IMR-90 (cell line): ENCODE results near the gene FSD1. TPM values are rescaled to one million over a fixed set of nuclear protein-coding genes. Genes with fewer than 3 reads are reported as not detected.

ENCODE experiments used
- ATAC-seq: fragments of 200-7000 bp; cut with Tn5 transposase; 2 replicates; pipeline ENCODE4 v1.9.1; 2020; ENCODE audit warnings: low read depth, mild to moderate bottlenecking, moderate library complexity
- BruUV-seq: library from RNA; stranded (reverse); fragments of 400-500 nt; replicated peaks from 2 replicates; lab custom pipeline; 2021; lab: Mats Ljungman, UMichigan
- CTCF ChIA-PET: fragments of 300-600 bp; formaldehyde crosslinking; extraction: SDS; loops from one replicate; lab custom pipeline; 2021; ENCODE audit warnings: antibody characterized with exemption; lab: Yijun Ruan, JAX
- POLR2A ChIA-PET: fragments of 300-600 bp; sonication (Branson Sonifier 250); formaldehyde crosslinking; loops from one replicate; lab custom pipeline; 2022; ENCODE audit warnings: antibody characterized with exemption; ENCODE audit not compliant: unreplicated experiment; lab: Charles Lee
- DNase-seq: peaks from one replicate; pipeline ENCODE4 v3.0.0; 2013
- H2AFZ ChIP-seq: replicated peaks from 2 replicates; pipeline ENCODE3; 2013; ENCODE audit warnings: low read length, mild to moderate bottlenecking; ENCODE audit not compliant: poor library complexity
- H2AK5ac ChIP-seq: 2 replicates; pipeline ENCODE4 v1.6.1; 2013; ENCODE audit warnings: low read depth, low read length, inconsistent platforms
- H2AK9ac ChIP-seq: replicated peaks from 2 replicates; pipeline ENCODE3; 2013; ENCODE audit warnings: mild to moderate bottlenecking, low read depth, low read length, moderate library complexity; ENCODE audit not compliant: poor library complexity
- H2BK120ac ChIP-seq: 2 replicates; pipeline ENCODE4 v1.6.1; 2013; ENCODE audit warnings: low read depth, low read length, inconsistent platforms
- H2BK15ac ChIP-seq: 3 replicates; pipeline ENCODE4 v1.6.1; 2013; ENCODE audit warnings: low read depth, low read length, inconsistent platforms
- H2BK20ac ChIP-seq: 2 replicates; pipeline ENCODE4 v1.6.1; 2013; ENCODE audit warnings: low read depth, mild to moderate bottlenecking, inconsistent platforms, low read length, moderate library complexity
- H2BK5ac ChIP-seq: 2 replicates; pipeline ENCODE4 v1.6.1; 2013; ENCODE audit warnings: mild to moderate bottlenecking, low read depth, low read length, inconsistent platforms; ENCODE audit not compliant: poor library complexity, severe bottlenecking
- H3K14ac ChIP-seq: replicated peaks from 2 replicates; pipeline ENCODE4 v1.6.1; 2013; ENCODE audit warnings: low read depth, low read length, inconsistent platforms
- H3K18ac ChIP-seq: 2 replicates; pipeline ENCODE4 v1.6.1; 2013; ENCODE audit warnings: low read depth, low read length, control low read depth
- H3K23ac ChIP-seq: 2 replicates; pipeline ENCODE4 v1.6.1; 2013; ENCODE audit warnings: low read depth, low read length, inconsistent platforms
- H3K27ac ChIP-seq: 2 replicates; pipeline ENCODE4 v1.5.1; 2013; ENCODE audit warnings: mild to moderate bottlenecking, control low read depth, low read length; ENCODE audit not compliant: insufficient read depth
- H3K27me3 ChIP-seq: 2 replicates; pipeline ENCODE4 v1.6.1; 2013; ENCODE audit warnings: low read length; ENCODE audit not compliant: control insufficient read depth, insufficient read depth
- H3K36me3 ChIP-seq: 2 replicates; pipeline ENCODE4 v1.6.1; 2013; ENCODE audit warnings: low read length, mixed read lengths; ENCODE audit not compliant: control insufficient read depth, insufficient read depth
- H3K4ac ChIP-seq: 2 replicates; pipeline ENCODE4 v1.6.1; 2013; ENCODE audit warnings: low read depth, low read length, inconsistent platforms
- H3K4me1 ChIP-seq: 2 replicates; pipeline ENCODE4 v1.6.1; 2013; ENCODE audit warnings: low read length, mixed read lengths; ENCODE audit not compliant: control insufficient read depth, insufficient read depth
- H3K4me2 ChIP-seq: 2 replicates; pipeline ENCODE4 v1.6.1; 2013; ENCODE audit warnings: low read depth, mild to moderate bottlenecking, control low read depth, low read length, moderate library complexity
- H3K4me3 ChIP-seq: 2 replicates; pipeline ENCODE4 v1.5.1; 2013; ENCODE audit warnings: low read depth, mild to moderate bottlenecking, control low read depth, low read length, moderate library complexity; ENCODE audit not compliant: insufficient read depth
- H3K56ac ChIP-seq: 2 replicates; pipeline ENCODE4 v1.6.1; 2013; ENCODE audit warnings: low read length, inconsistent platforms; ENCODE audit not compliant: insufficient read depth; ENCODE audit errors: extremely low read depth
- H3K79me1 ChIP-seq, 2 experiments: 2 replicates each; pipeline ENCODE4 v1.6.1; 2013; ENCODE audit warnings: low read length in 2 of 2, inconsistent platforms in 1 of 2, low read depth in 1 of 2
- H3K9ac ChIP-seq: 2 replicates; pipeline ENCODE4 v1.6.1; 2013; ENCODE audit warnings: low read depth, low read length, control low read depth
- H3K9me1 ChIP-seq: 2 replicates; pipeline ENCODE4 v1.6.1; 2013; ENCODE audit warnings: low read length, inconsistent platforms; ENCODE audit not compliant: insufficient read depth
- H3K9me3 ChIP-seq: 2 replicates; pipeline ENCODE4 v1.6.1; 2013; ENCODE audit warnings: low read length; ENCODE audit not compliant: control insufficient read depth, insufficient read depth
- H4K20me1 ChIP-seq: 2 replicates; pipeline ENCODE4 v1.6.1; 2013; ENCODE audit warnings: low read length, inconsistent platforms; ENCODE audit not compliant: insufficient read depth
- H4K5ac ChIP-seq: 2 replicates; pipeline ENCODE4 v1.6.1; 2013; ENCODE audit warnings: mild to moderate bottlenecking, low read depth, low read length, control low read depth
- H4K8ac ChIP-seq, 2 experiments: 2 replicates each; pipeline ENCODE4 v1.6.1; 2013; ENCODE audit warnings: low read depth in 2 of 2, low read length in 2 of 2, control low read depth in 1 of 2, inconsistent platforms in 1 of 2
- H4K91ac ChIP-seq: 2 replicates; pipeline ENCODE4 v1.6.1; 2013; ENCODE audit warnings: low read depth, low read length, inconsistent platforms; ENCODE audit not compliant: insufficient read depth
- BHLHE40 ChIP-seq: fragments of 150-350 bp; IDR thresholded peaks from 2 replicates; pipeline ENCODE4 v1.6.1; 2016; ENCODE audit warnings: mild to moderate bottlenecking, low read depth, low read length
- CEBPB ChIP-seq: IDR thresholded peaks from 2 replicates; pipeline ENCODE4 v1.6.1; 2012; ENCODE audit warnings: low read depth, low read length, improper control_type of control experiment
- CHD1 ChIP-seq: IDR thresholded peaks from 2 replicates; pipeline ENCODE4 v1.6.1; 2012; ENCODE audit warnings: low read depth, low read length, improper control_type of control experiment
- FOS ChIP-seq: fragments of 150-350 bp; IDR thresholded peaks from 2 replicates; pipeline ENCODE4 v1.6.1; 2016; ENCODE audit warnings: low read depth, low read length
- MAFK ChIP-seq: IDR thresholded peaks from 2 replicates; pipeline ENCODE4 v1.6.1; 2012; ENCODE audit warnings: low read depth, low read length, improper control_type of control experiment
- MAZ ChIP-seq: IDR thresholded peaks from 2 replicates; pipeline ENCODE4 v1.6.1; 2012; ENCODE audit warnings: low read depth, mild to moderate bottlenecking, low read length, improper control_type of control experiment, moderate library complexity, borderline replicate concordance
- MXI1 ChIP-seq: IDR thresholded peaks from 2 replicates; pipeline ENCODE4 v1.6.1; 2012; ENCODE audit warnings: low read depth, mild to moderate bottlenecking, low read length, moderate library complexity, borderline replicate concordance
- NFE2L2 ChIP-seq: fragments of 150-350 bp; IDR thresholded peaks from 2 replicates; pipeline ENCODE4 v1.6.1; 2016; ENCODE audit warnings: low read depth, mild to moderate bottlenecking, low read length
- POLR2A ChIP-seq: IDR thresholded peaks from 2 replicates; pipeline ENCODE4 v1.6.1; 2012; ENCODE audit warnings: mild to moderate bottlenecking, low read depth, low read length
- RAD21 ChIP-seq: IDR thresholded peaks from 2 replicates; pipeline ENCODE4 v1.6.1; 2012; ENCODE audit warnings: low read length, improper control_type of control experiment
- RCOR1 ChIP-seq: IDR thresholded peaks from 2 replicates; pipeline ENCODE4 v1.6.1; 2012; ENCODE audit warnings: mild to moderate bottlenecking, low read length, improper control_type of control experiment; ENCODE audit not compliant: insufficient replicate concordance
- RFX5 ChIP-seq: IDR thresholded peaks from 2 replicates; pipeline ENCODE4 v1.8.0; 2012; ENCODE audit warnings: low read depth, mild to moderate bottlenecking, low read length, moderate library complexity
- SMC3 ChIP-seq: fragments of 150-350 bp; IDR thresholded peaks from 2 replicates; pipeline ENCODE4 v1.6.1; 2016; ENCODE audit warnings: low read depth, mild to moderate bottlenecking, antibody characterized with exemption, low read length, moderate library complexity
- WGBS, 2 experiments: methylation state at CpG; one replicate each; pipeline versions ENCODE4 v1.1.5 to v1.1.7; 2013; ENCODE audit warnings: missing lambda C conversion rate in 2 of 2; ENCODE audit not compliant: insufficient read length in 1 of 2; ENCODE audit errors: extremely low coverage in 2 of 2; 5-methylcytosine and 5-hydroxymethylcytosine counted together
- dilution Hi-C: fragments of 300-500 bp; cut with HindIII; formaldehyde crosslinking; loops from one replicate; pipeline ENCODE4 v1.14.3; 2018; ENCODE audit warnings: low sequenced_read_pairs; ENCODE audit not compliant: unreplicated experiment
- in situ Hi-C: fragments of 300-500 bp; cut with MboI; formaldehyde crosslinking; loops from 3 replicates; pipeline ENCODE4 v1.14.3; 2019; ENCODE audit warnings: low sequenced_read_pairs, inconsistent platforms, mixed read lengths
- intact Hi-C: fragments of 100-400 bp; cut with micrococcal nuclease; formaldehyde crosslinking; loops from 2 replicates; pipeline ENCODE4 v1.10.0; 2022
- polyA plus RNA-seq, 3 experiments: library from polyadenylated mRNA; depleted of rRNA; stranded (reverse); fragments of >200 nt; gene quantifications; 2 replicates each; pipeline ENCODE4 v1.2.3, GENCODE V29; 2012; ENCODE audit warnings: low replicate concordance in 1 of 3
- total RNA-seq: library from RNA; depleted of rRNA; stranded (reverse); fragments of >200 nt; gene quantifications from 2 replicates; pipeline ENCODE4 v1.2.3, GENCODE V29; 2012
- TF ChIP-seq, protein P1 (sequence below): fragments of 150-350 bp; IDR thresholded peaks from 2 replicates; pipeline ENCODE4 v1.6.1; 2016; ENCODE audit warnings: low read depth, mild to moderate bottlenecking, low read length, moderate library complexity, borderline replicate concordance
- TF ChIP-seq, protein P2 (sequence below): fragments of 150-350 bp; IDR thresholded peaks from 2 replicates; pipeline ENCODE4 v1.6.1; 2017; ENCODE audit warnings: mild to moderate bottlenecking, antibody characterized with exemption, low read length, low read depth
- TF ChIP-seq, protein P3 (sequence below): conservative IDR thresholded peaks from 2 replicates; pipeline ENCODE4 v1.5.1; 2012; ENCODE audit warnings: mild to moderate bottlenecking, low read depth, low read length, improper control_type of control experiment

The FSD1 gene
- total and polyA plus RNA-seq, 2 of the 4 experiments (the other 2 are of a cell fraction): 17.4 to 24.4 TPM

DNA sequence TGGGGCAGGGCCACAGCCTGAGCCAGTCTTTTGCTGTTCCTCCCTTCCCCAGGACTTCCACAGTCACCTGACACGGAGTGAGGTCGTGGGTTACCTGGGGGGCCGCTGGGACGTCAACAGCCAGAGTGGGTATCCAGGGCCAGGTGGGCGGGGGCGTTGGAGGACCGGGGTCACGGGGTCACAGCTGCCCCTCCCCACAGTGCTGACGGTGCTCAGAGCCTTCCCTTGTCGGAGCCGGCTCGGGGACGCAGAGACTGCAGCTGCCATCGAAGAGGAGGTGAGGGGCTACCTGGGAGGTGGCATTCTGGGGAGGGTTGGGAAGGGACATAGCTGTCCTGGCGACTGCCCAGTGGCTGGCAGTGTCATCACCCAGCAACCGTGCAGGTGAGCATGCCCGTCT lies 50.5 kb downstream of the FSD1 start:
- Histone ChIP-seq H2AK9ac (no peak overlapping the region), H4K91ac (no peak overlapping the region), H3K4me2 (no peak overlapping the region), H3K56ac (no peak overlapping the region), H3K27me3 (no peaks in the 10 kb centered on the region), H2BK5ac (no peak overlapping the region), H3K14ac (no peak overlapping the region), H3K9ac (no peak overlapping the region), H3K4me3 (no peak overlapping the region), H3K18ac (no peak overlapping the region), H2AFZ (no peak overlapping the region), H3K9me1 (no peaks in the 10 kb centered on the region), H2BK120ac (no peak overlapping the region), H4K8ac (no peak overlapping the region), H3K4me1 (peaks cover under 1% of the 10 kb centered on the region; the same call in 1 of the 2 replicates), H3K4ac (no peak overlapping the region), H3K23ac (no peak overlapping the region), H3K36me3 (peaks cover 18% of the 10 kb centered on the region), H3K27ac (no peak overlapping the region), H2BK20ac (no peak overlapping the region), H3K9me3 (no peaks in the 10 kb centered on the region), H4K5ac (no peak overlapping the region), H4K20me1 (peaks cover 3% of the 10 kb centered on the region), H2BK15ac (no peak overlapping the region), H2AK5ac (no peak overlapping the region), H3K79me1 (peaks cover 0 to 4% of the 10 kb centered on the region in 2 experiments; a peak in 2 of 4 replicates)
- intact Hi-C loops (no loop called here), in situ Hi-C loops (loop anchor here (5.0 kb wide), 1 partner anchor 88 kb away; no protein-coding TSS in a partner anchor), dilution Hi-C loops (no loop called here)
- POLR2A ChIA-PET: interaction anchor here (0.6 kb wide), 1 partner anchor 12 kb away, joined by 3 read pairs; no protein-coding TSS in a partner anchor
- TF ChIP-seq RFX5 (no peak), MAZ (no peak), BHLHE40 (no peak), CHD1 (no peak), FOS (no peak), SMC3 (no peak), CEBPB (no peak), RCOR1 (no peak), MXI1 (no peak), MAFK (no peak), POLR2A (no peak), RAD21 (no peak), NFE2L2 (no peak)
- TF ChIP-seq, protein P1, sequence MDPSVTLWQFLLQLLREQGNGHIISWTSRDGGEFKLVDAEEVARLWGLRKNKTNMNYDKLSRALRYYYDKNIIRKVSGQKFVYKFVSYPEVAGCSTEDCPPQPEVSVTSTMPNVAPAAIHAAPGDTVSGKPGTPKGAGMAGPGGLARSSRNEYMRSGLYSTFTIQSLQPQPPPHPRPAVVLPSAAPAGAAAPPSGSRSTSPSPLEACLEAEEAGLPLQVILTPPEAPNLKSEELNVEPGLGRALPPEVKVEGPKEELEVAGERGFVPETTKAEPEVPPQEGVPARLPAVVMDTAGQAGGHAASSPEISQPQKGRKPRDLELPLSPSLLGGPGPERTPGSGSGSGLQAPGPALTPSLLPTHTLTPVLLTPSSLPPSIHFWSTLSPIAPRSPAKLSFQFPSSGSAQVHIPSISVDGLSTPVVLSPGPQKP: no peak
- TF ChIP-seq, protein P2, sequence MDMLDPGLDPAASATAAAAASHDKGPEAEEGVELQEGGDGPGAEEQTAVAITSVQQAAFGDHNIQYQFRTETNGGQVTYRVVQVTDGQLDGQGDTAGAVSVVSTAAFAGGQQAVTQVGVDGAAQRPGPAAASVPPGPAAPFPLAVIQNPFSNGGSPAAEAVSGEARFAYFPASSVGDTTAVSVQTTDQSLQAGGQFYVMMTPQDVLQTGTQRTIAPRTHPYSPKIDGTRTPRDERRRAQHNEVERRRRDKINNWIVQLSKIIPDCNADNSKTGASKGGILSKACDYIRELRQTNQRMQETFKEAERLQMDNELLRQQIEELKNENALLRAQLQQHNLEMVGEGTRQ: no peak
- TF ChIP-seq, protein P3, sequence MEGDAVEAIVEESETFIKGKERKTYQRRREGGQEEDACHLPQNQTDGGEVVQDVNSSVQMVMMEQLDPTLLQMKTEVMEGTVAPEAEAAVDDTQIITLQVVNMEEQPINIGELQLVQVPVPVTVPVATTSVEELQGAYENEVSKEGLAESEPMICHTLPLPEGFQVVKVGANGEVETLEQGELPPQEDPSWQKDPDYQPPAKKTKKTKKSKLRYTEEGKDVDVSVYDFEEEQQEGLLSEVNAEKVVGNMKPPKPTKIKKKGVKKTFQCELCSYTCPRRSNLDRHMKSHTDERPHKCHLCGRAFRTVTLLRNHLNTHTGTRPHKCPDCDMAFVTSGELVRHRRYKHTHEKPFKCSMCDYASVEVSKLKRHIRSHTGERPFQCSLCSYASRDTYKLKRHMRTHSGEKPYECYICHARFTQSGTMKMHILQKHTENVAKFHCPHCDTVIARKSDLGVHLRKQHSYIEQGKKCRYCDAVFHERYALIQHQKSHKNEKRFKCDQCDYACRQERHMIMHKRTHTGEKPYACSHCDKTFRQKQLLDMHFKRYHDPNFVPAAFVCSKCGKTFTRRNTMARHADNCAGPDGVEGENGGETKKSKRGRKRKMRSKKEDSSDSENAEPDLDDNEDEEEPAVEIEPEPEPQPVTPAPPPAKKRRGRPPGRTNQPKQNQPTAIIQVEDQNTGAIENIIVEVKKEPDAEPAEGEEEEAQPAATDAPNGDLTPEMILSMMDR: no peak
- no TSS peak for BruUV-seq
- CTCF ChIA-PET: no interaction called here
- ATAC-seq (no peak), DNase-seq (no peak)
- WGBS, 2 experiments: no CpG with 5 or more reads among the region's 17 CpGs
